Activated CD8-positive, alpha-beta memory T cell treated with anti-CD3 and anti-CD28 coated beads, Interleukin-2, amount 50 U/mL, for 4 hours (primary cell): ENCODE measurements around the gene FPGT.
"Not testable (repeated sequence)": the region's sequence is repeated elsewhere in the genome, so short reads cannot be mapped to it uniquely, and the experiment has no call there.

Experiments used
- DNase-seq: peaks from one replicate; pipeline ENCODE4 v3.0.0-alpha.2; 2020

Gene FPGT

DNA sequence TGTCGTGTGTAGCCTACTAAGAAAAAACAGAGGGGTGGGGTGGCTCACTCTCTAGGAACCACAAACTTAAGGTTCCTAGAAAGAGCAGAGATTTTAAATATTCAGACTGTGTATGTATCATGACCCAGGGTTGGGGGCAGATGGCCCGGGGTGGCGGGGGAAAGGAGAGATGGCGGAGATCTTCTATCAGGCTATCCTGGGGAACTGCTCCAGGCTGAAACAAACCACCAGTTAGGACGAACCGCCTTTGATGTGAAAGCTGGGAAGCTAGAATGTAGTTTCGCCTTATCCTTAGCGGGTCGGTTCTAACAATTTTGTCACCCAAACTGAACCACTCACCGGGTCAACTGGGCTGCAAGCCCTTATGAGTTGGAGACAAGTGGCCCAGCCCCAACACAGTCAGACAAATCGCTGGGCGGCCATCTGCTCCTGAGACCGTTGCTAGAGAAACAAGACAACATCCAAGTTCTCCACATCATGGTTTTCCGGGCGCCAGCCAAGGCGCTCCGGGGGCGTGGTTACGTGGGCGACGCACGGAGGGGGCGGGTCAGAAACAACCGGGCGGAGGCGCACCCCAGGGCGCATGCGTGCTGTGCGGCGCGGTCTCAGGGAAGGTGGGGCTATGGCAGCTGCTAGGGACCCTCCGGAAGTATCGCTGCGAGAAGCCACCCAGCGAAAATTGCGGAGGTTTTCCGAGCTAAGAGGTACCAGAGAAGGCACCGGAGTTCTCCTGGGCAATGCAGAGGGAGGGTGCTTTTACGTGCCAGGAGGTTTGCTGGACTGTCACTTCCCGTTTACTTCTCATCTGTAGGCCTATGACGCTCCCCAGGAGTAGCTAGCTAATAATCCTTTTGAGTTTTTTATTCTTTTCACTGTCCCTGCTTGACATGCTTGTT is at the start of gene FPGT, which contains the start of gene LRRIQ3:
Gene FPGT, plus strand, starts transcription at position 586 of the 896 bp plus-strand sequence. Its CDS starts 37 bp downstream, at position 623.
Gene LRRIQ3, minus strand, starts transcription at position 520 of the 896 bp plus-strand sequence. CDS start 14,492 bp downstream, outside the sequence.
- DNase-seq = peak; percentile 97

DNA sequence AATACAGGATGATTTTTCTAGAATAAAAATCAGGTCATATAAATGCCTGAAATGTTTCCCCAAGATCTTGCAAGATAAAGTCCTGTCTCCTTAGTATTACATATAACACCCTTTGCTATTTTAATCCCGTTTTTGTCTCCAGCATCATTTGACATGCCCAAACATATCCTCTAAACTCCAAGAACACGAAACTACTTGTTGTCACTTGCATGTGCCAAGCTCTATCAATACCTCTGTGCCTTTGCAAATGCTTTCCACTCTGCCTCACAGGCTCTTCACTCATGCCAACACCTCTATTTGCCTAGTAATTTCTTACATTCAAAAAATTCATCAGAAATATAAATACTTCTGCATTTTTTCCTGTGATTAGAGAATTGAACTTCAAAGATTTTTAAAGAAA is 38.0 kb upstream of the FPGT start:
- DNase-seq = no peak

DNA sequence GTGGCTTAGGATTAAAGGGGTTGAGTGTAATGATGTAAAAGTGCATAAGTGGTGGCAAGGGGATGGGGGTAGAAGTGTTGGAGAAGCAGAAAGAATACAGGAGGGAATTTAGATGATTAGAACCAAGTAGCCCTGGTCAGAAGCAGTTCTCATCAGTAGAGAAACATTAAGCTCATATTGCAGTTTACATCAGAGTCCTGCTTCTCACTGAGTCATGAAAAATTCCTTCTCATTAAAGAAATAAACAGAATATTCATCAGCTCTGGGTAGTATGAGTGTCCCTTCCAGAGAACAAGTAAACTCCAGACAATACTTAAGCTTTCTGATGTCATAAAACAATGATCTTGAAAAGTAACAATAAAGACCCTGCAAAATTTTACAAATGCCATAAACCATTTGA is 36.5 kb upstream of the FPGT start:
- DNase-seq = no peak

DNA sequence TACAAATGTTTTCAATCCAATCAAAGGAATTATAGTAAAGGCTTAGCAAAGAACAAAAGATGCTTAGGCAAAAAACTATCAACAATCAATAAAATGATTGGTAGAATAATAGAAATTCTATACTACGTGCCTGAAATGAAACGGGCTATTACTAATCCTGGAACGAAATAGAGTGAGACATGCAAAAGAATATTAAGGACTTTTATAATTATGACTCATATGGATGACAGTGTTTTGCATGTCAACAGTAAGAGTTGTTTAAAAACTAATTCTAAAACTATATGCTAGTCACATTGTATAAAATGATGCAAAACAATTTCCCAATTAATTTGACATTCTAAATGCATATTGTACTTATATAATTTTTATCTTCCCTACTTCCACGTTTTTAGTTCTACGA is 35.7 kb upstream of the FPGT start:
- no peak for DNase-seq

DNA sequence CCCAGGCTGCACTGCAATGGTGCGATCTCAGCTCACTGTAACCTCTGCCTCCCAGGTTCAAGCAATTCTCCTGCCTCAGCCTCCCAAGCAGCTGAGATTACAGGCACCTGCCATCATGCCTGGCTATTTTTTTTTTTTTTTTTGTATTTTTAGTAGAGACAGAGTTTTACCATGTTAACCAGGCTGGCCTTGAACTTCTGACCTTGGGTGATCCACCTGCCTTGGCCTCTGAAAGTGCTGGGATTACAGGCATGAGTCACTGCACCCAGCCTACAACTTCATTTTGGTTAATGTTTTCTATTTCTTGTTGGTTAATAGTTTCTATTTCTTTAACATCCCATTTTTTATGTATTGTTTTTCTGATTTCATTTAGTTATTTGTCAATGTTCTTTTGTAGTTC is 23.6 kb upstream of the FPGT start:
- DNase-seq = not testable (repeated sequence)

DNA sequence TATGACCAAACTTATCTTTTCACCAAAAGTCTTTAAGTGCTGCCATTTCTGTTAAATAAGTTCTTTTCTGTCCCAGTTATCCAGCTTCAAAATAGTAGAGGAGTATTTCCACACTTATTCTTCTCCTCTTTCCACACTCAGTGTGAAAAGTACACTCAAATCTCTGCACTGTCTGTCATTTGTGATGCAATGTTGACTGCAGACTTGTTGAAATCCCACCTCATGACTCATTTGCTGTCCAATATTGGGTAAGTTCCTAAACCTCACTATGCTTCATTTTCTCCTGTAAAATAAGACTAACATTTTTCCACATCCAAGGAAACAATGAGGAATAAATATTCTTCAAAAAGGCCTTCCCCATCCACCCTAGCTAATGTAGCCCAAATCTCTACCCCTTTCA is 17.6 kb upstream of the FPGT start:
- no peak for DNase-seq

DNA sequence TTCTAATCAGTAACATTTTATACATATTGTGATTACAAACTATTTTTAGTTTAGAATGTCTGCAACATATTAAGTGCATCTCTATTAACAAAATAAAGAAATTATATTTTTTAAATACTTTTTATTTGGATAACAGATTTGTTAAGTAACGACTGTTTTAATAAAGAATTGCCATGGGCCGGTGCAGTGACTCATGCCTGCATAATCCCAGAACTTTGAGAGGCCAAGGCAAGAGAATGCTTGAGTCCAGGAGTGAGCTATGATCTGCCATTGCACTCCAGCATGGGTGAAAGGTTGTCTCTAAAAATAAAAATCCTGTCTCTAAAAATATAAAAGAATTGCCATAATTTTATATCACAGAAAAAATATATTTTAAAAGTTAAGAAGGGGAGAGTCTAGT is 4.1 kb upstream of the FPGT start:
- no peak for DNase-seq

DNA sequence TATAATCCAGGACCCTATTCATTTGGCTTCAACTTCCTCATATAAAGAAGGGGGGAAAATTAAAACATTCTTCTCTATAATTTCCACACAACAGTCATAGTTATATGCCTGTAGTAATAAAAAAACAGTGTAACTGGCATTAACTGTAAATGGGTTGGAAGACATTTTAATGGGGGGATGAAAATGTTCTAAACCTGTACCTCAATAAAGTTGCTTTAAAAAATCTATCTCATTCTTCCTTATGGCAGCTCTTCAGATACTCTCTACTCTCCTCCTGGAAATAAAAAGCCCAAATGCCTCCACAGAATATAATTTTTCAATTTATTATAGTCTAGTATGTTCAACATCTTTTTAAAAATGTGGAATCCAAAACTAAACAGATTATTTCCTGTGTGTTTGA is 2.7 kb upstream of the FPGT start:
- no peak for DNase-seq

DNA sequence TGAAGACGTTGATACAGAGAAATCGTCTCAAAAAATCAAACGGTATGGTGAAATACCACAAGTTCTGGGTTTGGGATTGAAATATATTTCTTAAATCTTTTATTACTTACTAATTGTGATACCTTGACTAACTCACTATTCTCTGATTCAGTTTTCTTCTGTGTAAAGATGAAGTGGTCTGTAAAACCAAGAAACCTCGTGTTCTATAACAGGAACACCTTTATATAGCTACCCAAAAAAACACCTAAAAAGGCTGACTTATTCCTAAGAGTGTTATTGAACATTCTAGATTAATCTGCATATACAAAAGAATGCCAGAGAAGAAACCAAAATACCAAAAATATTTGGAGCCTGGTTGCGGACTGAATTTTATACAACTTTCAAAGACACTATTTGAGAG is 787 bp upstream of the FPGT start:
- no peak for DNase-seq

DNA sequence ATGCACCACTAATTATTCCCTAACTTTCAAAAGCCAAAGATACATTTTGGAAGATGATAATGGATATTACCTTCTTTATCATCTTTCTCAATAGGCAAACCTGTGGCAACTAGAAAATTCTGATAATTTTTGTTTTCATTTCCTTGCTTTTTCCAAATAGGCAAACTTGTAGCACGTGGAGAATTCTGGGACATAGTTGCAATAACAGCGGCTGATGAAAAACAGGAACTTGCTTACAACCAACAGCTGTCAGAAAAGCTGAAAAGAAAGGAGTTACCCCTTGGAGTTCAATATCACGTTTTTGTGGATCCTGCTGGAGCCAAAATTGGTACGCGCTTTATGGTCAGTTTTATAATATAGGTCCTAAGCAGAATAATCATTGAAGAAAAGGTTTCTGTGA is 1.5 kb downstream of the FPGT start:
- no peak for DNase-seq

DNA sequence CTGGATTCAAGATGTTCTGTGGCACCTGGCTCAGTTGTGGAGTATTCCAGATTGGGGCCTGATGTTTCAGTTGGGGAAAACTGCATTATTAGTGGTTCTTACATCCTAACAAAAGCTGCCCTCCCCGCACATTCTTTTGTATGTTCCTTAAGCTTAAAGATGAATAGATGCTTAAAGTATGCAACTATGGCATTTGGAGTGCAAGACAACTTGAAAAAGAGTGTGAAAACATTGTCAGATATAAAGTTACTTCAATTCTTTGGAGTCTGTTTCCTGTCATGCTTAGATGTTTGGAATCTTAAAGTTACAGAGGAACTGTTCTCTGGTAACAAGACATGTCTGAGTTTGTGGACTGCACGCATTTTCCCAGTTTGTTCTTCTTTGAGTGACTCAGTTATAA is 7.2 kb downstream of the FPGT start:
- DNase-seq = no peak

DNA sequence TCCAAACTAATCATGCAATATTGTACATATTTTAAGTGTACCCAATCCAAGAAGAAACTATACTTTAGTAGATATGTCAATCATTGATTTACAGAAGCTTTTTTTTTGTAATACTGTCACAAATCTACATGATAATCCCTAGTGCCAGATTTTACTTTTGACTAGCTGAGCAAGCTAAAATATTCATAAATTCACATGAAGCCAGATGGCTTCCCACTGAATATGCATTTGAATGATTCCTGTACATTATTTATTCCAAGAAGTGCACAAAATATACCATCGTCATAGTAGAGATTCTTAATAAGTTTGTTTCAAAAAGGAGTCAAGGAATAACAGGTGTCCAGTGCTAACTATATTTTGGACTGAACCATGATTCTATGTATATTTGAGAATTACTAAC is 17.2 kb downstream of the FPGT start:
- no peak for DNase-seq

DNA sequence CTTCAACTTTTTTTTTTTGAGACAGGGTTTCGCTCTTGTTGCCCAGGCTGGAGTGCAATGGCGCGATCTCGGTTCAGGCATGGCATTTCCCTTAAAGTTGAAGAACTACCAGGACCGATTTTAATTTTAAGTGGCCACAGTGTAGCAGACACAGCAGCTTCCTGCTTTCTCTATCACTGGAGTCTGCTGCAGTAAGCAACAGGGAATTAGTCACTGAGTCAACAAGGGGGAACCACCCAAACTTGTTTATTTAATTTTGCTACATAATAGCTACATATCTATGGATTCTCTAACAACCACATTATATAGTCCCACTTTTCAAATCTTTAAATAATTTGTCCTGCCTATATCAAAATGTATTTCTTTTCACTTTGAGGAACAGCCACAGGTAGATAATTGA is 24.7 kb downstream of the FPGT start:
- DNase-seq = no peak

DNA sequence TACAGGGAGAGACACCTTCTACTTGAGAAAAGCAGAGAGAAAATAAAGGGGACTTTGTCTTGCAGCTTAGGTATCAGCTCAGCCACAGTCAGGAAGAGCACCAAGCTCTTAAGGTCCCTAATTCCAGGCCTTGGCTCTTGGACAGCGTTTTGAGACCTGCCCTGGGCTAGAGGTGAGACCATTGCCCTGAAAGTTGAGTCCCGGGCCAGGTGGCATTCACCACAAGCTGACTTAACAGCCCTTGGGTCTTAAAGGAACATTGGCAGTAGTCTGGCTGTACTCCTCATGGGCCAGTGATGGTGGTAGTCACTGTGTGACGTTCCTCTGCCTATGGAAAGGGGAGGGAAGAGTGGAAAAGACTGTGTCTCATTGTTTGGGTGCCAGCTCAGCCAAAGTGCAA is 25.4 kb downstream of the FPGT start:
- DNase-seq = no peak

DNA sequence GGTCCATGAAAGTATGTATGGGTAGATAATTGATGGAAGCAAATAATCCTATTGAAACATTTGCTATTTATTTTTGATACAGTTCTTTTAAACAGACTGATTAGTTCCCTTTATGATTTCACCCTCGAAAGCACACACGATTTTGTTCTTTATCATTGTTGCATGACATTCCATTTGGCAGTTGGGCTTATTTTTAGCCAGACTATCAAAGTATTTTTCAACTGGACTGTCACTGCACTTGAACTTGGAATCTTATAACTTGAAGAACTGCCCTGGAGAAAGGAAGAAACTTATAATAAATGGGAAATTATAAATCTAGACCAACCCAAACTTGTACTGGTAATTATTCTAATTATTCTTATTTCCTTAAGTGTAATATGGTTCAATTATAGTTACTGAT is 37.1 kb downstream of the FPGT start, which contains the start of gene TNNI3K:
Gene TNNI3K, plus strand, starts transcription at position 235 of the 400 bp plus-strand sequence. Its CDS starts 65 bp downstream, at position 300.
- no peak for DNase-seq

DNA sequence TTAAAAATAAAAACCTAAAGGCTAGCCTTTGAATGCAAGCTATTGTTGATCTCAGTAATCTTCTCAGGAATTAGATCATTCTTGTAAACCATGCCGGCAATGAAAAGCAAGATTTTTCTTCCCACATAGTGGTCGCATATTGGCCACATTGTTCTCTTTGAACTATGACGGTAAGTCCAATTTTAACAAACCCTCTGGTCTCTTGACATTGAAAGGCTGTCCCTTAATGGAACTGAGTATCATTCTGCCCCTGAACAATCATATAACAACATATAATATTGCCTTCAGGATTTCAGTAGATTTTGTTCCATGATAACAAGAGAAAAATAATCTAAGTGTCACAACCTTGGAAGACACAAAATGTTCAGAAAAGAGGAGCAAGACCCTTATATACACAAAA is 38.4 kb downstream of the FPGT start:
- DNase-seq = no peak

DNA sequence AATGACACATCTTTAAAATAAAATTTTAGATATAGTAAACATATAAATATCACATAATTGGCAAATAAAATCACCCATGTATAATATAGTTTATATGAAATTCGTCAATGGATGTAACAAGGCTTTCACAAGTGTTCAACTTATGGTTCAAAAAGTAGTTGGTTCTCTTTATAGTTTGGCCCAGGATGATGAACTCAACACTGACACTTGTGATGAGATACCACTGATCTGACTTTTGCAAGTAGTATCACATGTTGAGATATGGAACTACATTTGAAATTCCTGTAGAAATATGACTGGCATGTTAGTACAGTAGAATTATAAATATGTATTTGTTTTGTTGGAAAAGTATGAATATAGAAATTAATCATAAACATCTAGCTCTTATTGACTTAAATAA is 39.0 kb downstream of the FPGT start:
- no peak for DNase-seq

DNA sequence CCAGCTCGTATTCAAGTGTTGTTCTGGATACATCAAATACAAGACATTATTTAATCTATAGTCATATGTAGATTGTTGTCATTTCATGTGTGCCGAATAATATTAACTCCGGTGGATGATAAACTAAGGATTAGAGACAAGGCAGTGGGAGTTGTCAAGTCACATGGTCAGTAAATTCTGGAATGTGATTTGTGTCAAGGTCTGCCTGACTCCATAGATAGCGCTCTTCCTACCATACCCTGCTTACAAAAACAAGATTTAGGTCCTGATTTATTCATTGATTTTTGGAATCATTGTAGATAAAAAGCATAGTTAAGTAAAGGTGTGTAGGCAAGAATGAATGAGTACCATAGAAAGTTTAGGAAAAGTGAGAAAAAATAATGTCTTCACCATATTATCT is 39.7 kb downstream of the FPGT start:
- no peak for DNase-seq

DNA sequence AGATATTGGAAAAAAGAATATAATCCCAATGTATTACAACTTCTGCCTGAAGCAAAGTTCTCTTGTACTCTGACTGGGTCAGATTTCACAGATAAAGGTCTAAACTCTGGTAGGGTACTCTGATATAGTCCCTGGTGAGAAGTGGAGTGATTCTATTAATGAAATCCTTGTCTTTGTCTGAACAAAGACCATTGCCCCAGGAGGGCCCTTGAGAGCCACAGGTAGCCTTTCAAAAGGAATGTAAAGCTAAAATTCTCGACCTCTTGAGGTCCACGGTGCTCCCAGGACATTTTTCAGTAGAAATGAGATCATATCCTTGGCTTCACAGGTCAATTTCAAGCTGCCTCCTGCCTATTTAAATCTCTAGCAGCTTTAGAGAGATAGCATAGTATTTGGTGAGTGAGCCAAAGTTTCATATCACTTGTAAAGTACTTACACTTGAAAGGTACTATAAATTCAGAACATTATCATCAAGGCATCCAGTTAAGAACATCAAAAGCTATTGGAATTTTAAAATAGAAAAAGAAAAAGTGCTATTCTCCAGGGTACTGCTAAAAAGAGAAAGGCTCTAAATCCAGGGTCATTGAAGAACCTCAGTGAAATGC is 47.2 kb downstream of the FPGT start:
- no peak for DNase-seq

DNA sequence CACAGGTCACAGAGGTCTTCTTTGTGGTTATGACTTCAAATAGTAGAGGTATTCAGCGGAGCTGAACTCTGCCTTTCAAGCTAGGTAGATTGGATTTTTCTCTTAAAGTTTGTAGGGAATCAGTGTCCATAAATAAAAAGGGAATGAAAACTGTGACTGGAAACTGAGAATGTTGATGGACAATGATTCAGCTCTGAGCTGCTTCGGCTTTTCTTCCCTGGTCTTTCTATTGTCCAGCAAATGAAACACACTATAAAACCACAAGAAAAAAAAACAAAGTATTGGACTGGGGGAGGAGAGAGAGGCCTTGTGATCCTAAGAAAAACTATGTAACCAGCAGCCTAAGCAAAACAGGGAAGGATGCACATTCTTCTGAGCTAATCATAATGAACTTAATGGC is 48.3 kb downstream of the FPGT start:
- DNase-seq = no peak

DNA sequence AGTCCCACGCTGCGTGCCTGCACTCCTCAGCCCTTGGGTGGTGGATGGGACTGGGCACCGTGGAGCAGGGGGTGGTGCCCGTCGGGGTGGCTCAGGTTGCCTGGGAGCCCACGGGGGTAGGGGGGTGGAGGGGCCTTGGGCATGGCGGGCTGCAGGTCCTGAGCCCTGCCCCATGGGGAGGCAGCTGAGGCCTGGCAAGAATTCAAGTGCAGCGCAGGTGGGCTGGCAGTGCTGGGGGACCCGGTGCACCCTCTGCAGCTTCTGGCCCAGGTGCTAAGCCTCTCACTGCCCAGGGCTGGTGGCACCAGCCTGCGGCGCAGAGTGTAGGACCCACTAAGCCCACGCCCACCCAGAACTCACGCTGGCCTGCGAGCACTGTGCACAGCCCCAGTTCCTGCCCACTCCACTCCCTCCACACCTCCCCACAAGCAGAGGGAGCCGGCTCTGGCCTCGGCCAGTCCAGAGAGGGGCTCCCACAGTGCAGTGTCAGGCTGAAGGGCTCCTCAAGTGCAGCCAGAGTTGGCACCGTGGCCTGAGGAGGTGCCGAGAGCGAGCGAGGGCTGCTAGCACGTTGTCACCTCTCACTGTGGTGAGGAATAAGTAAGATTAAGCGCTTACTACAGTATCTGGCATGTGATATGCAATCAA is 50.0 kb downstream of the FPGT start:
- no peak for DNase-seq

DNA sequence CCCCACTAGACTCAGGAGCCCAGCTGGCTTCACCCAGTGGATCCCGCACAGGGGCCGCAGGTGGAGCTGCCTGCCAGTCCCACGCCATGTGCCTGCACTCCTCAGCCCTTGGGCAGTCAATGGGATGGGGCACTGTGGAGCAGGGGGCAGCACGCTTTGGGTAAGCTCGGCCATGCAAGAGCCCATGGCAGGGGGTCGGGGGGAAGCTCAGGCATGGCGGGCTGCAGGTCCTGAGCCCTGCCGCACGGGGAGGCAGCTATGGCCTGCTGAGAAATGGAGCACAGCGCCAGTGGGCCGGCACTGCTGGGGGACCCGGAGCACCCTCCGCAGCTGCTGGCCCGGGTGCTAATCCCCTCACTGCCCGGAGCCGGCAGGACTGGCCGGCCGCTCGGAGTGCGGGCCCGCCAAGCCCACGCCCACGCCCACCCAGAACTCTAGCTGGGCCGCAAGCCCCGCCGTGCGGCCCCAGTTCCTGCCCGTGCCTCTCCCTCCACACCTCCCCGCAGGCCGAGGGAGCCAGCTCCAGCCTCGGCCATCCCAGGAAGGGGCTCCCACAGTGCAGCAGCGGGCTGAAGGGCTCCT is 55.3 kb downstream of the FPGT start:
- DNase-seq = not testable (repeated sequence)
